Measurements from ENCODE around the gene MAGI1.

DNA sequence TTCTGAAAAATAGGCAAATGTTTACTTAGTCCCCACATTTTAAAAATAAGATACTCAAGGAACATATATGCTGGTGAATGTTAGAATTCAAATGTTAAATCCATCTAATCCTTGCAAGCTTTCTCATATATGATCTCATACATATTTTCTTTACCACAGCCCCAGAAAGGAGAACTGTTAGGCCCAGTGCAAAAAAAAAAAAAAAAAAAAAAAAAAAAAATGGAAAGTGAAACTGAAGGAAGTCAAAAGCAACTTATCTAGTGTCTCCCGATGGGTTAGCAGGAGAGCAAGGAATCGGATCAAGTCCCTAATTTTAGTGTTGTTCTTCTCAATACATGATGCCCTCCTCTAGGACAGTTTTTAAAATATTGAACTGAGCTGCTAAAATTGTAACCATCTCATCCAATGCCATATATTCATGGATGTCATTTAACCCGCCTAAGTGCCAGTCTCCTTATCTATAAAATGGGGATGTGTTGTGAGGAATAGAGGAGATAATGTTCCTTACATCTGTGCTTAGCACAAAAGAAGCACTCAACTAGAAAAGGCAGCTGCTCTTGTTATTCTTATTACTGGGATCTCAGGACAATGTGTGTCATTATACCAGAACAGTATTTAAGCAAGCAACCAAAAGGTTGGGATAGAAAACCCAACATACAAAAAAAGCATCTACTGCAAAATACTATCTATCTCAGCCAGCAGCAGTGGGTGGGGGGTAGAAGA is 279.7 kb downstream of the MAGI1 start:
- TF ChIP-seq, protein P1, sequence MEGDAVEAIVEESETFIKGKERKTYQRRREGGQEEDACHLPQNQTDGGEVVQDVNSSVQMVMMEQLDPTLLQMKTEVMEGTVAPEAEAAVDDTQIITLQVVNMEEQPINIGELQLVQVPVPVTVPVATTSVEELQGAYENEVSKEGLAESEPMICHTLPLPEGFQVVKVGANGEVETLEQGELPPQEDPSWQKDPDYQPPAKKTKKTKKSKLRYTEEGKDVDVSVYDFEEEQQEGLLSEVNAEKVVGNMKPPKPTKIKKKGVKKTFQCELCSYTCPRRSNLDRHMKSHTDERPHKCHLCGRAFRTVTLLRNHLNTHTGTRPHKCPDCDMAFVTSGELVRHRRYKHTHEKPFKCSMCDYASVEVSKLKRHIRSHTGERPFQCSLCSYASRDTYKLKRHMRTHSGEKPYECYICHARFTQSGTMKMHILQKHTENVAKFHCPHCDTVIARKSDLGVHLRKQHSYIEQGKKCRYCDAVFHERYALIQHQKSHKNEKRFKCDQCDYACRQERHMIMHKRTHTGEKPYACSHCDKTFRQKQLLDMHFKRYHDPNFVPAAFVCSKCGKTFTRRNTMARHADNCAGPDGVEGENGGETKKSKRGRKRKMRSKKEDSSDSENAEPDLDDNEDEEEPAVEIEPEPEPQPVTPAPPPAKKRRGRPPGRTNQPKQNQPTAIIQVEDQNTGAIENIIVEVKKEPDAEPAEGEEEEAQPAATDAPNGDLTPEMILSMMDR (IDR thresholded peaks at IDR 0.05): no peak
- TF ChIP-seq POLR2A (IDR thresholded peaks at IDR 0.05): no peak

Data from breast epithelium (tissue), 3 donors.